Heart left ventricle (tissue), 16 donors: ENCODE results near the gene CERS1. TPM values are rescaled to one million over a fixed set of nuclear protein-coding genes. Genes with fewer than 3 reads are reported as not detected.

Source experiments
- ATAC-seq, 4 donors: fragments of 200-7000 bp; cut with Tn5 transposase; one replicate each; pipeline ENCODE4 v1.9.1; 2020 to 2022; ENCODE audit warnings: moderate library complexity in 4 of 4, mild to moderate bottlenecking in 3 of 4, moderate number of reproducible peaks in 1 of 4
- DNase-seq, 5 donors: peaks; one replicate each; pipeline ENCODE4 v3.0.0-alpha.2; 2020
- H3K27ac ChIP-seq, 12 donors: fragments of 200-600 bp; sonication (generic) in 4 of 12; one replicate each; pipeline versions ENCODE4 v1.5.0 to v1.8.0; 2016 to 2022; ENCODE audit warnings: mild to moderate bottlenecking in 2 of 12
- H3K27me3 ChIP-seq, 9 donors: fragments of 200-600 bp; sonication (generic) in 2 of 9; one replicate each; pipeline versions ENCODE4 v1.5.1 to v1.8.0; 2016 to 2022; ENCODE audit warnings: mild to moderate bottlenecking in 3 of 9
- H3K36me3 ChIP-seq, 9 donors: fragments of 200-600 bp; sonication (generic) in 2 of 9; one replicate each; pipeline versions ENCODE4 v1.5.0 to v1.8.0; 2018 to 2022; ENCODE audit warnings: mild to moderate bottlenecking in 2 of 9
- H3K4me1 ChIP-seq, 12 donors: fragments of 200-600 bp; sonication (generic) in 4 of 12; one replicate each; pipeline versions ENCODE4 v1.5.0 to v1.8.0; 2016 to 2022; ENCODE audit warnings: mild to moderate bottlenecking in 3 of 12
- H3K4me3 ChIP-seq, 12 donors: fragments of 200-600 bp; sonication (generic) in 4 of 12; one replicate each; pipeline versions ENCODE4 v1.5.0 to v1.8.0; 2017 to 2022; ENCODE audit warnings: mild to moderate bottlenecking in 9 of 12, moderate library complexity in 4 of 12
- H3K9me3 ChIP-seq, 12 donors: fragments of 200-600 bp; sonication (generic) in 4 of 12; one replicate each; pipeline versions ENCODE4 v1.5.0 to v1.8.0; 2016 to 2022; ENCODE audit warnings: mild to moderate bottlenecking in 1 of 12
- POLR2A ChIP-seq, 2 donors: fragments of 450-650 bp; IDR thresholded peaks; one replicate each; pipeline ENCODE4 v1.6.1; 2017; ENCODE audit warnings: antibody characterized with exemption in 2 of 2, mild to moderate bottlenecking in 2 of 2, moderate library complexity in 2 of 2
- WGBS, 4 donors: extraction: QIAGEN DNeasy Blood & Tissue Kit in 2 of 4; methylation state at CpG; one replicate each; pipeline versions ENCODE4 v1.1.5 to v1.1.7; 2013 to 2018; 5-methylcytosine and 5-hydroxymethylcytosine counted together
- intact Hi-C, 10 donors: fragments of 100-400 bp; cut with DNase I; formaldehyde crosslinking; loops; one replicate each; pipeline versions ENCODE4 v1.11.1 to v1.14.2; 2022
- polyA plus RNA-seq, 2 donors: library from polyadenylated mRNA; stranded (reverse); fragments of 200-250 nt; gene quantifications; one replicate each; pipeline ENCODE4 v1.2.3, GENCODE V29; 2013
- total RNA-seq, 9 donors: library from RNA; depleted of rRNA in 2 of 9; stranded (reverse); fragments of >200 nt in 2 of 9; fragmentation: NEBNext Ultra II Directional in 3 of 9; extraction: Animal tissue kit (Norgen Biotek cat#: 25700) in 3 of 9; gene quantifications; one replicate each; pipeline versions ENCODE4 v1.1.0 to v1.2.4, GENCODE V29; 2016 to 2023
- TF ChIP-seq, protein P1 (sequence below), 12 donors: fragments of 200-600 bp; sonication (generic) in 4 of 12; IDR thresholded peaks; one replicate each; pipeline versions ENCODE4 v1.5.0 to v1.8.0; 2018 to 2022; ENCODE audit warnings: antibody characterized with exemption in 12 of 12, mild to moderate bottlenecking in 5 of 12
- donor health status: ischemic (EF 13 %, LVEDD 7.1; RV severe dilation, severe dysfunction).
- donor health status: healthy with polysubstance abuse.
- donor health status: DM: no; HTN: yes; CAD: no.
- donor health status: DM: no; HTN: no; CAD: no.
- donor health status: ischemic (EF 25% LVEDD 6.9; RV normal size, moderate dysfunction).
- donor health status: ischemic (EF 25% LVEDD 5.7; RV mildly dilated, moderate dysfunction).
- donor health status: healthy.
- donor health status: DM: yes; HTN: yes; CAD: no.
- donor health status: ischemic (EF 35%, LVEDD 5.7; RV mildly dilated, moderate dysfunction).
- donor health status: nonischemic (EF 11% LVEDD 7.7; RV severe dilation, severe dysfunction).
- donor health status: DM: yes; HTN: yes; CAD: no.
- donor health status: PGD.
- donor health status: ischemic (EF 29% LVEDD 5.4; RV normal size, mild dysfunction).
- donor health status: nonischemic (EF 23%, LVEDD 6.1; RV moderate dilation, normal function).

CERS1 gene
- total and polyA plus RNA-seq, 11 donors = 0.21 to 2.1 (median 0.52) TPM

DNA sequence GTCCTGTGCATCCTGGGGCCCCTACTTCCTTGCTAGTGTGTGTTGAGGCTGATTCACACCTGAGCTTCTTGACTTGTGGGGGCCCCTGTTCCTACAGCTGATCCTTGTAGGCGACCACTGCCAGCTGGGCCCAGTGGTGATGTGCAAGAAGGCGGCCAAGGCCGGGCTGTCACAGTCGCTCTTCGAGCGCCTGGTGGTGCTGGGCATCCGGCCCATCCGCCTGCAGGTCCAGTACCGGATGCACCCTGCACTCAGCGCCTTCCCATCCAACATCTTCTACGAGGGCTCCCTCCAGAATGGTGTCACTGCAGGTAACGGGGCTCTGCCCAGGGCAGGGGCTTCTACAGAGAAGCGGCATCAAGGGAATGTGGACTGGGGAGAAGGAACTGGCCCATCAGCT, 38.7 kb downstream of the CERS1 start:
- 90 to 95% (median 93%) methylated on average over 12 to 13 of the region's 13 CpGs for WGBS, 4 donors
- intact Hi-C loops = no loop called here

DNA sequence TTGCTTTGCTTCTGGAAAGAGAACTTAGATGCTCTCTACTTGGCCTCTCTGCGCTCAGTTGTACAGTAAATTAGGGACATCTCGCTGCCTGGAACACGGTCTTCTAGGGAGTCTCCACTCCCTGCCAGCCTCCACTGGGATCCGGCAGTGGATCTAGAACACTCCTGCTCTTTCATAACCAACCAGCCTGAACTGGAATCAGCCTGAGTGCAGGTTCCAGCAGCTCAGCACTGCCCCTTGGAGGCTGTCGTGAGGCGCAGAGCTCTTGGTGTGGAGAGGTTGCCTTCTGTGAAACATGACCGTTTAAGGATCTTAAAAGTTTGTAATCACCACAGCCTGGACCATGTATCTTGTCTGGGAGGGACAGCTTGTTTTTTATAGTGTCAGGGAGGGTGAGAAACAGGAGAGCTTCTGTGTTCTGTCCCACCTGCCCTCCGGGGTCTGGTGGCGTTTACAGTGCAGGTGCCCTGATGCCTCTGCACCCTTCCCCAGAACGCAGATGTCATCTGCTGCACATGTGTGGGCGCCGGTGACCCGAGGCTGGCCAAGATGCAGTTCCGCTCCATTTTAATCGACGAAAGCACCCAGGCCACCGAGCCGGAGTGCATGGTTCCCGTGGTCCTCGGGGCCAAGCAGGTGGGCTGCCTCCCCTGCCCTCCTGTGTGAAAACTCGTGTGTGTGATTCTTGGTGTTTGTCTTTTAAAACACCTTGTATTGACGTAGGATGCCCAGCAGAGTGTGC, 39.4 kb downstream of the CERS1 start:
- H3K9me3 ChIP-seq = no peaks in the 10 kb centered on the region
- TF ChIP-seq POLR2A (IDR thresholded peaks at IDR 0.05) = no peak
- TF ChIP-seq, protein P1, sequence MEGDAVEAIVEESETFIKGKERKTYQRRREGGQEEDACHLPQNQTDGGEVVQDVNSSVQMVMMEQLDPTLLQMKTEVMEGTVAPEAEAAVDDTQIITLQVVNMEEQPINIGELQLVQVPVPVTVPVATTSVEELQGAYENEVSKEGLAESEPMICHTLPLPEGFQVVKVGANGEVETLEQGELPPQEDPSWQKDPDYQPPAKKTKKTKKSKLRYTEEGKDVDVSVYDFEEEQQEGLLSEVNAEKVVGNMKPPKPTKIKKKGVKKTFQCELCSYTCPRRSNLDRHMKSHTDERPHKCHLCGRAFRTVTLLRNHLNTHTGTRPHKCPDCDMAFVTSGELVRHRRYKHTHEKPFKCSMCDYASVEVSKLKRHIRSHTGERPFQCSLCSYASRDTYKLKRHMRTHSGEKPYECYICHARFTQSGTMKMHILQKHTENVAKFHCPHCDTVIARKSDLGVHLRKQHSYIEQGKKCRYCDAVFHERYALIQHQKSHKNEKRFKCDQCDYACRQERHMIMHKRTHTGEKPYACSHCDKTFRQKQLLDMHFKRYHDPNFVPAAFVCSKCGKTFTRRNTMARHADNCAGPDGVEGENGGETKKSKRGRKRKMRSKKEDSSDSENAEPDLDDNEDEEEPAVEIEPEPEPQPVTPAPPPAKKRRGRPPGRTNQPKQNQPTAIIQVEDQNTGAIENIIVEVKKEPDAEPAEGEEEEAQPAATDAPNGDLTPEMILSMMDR (IDR thresholded peaks at IDR 0.05) = peak in 1 of 12 donors; percentile 18
- 88 to 93% (median 90%) methylated on average over 19 to 22 of the region's 22 CpGs for WGBS, 4 donors
- peak in 1 of 4 donors; percentile 43 for ATAC-seq
- no peak for DNase-seq
- H3K27ac ChIP-seq = no peak overlapping the region
- intact Hi-C loops = no loop called here
- H3K36me3 ChIP-seq = peaks cover 15 to 100% (median 100%) of the 10 kb centered on the region in 9 donors
- no peaks in the 10 kb centered on the region for H3K27me3 ChIP-seq
- peaks cover 0 to 22% (median 7%) of the 10 kb centered on the region in 12 donors for H3K4me1 ChIP-seq
- no peak overlapping the region for H3K4me3 ChIP-seq

More for the DNA sequence above, 38.7 kb downstream of the CERS1 start:
- DNase-seq (no peak), ATAC-seq (no peak)
- H3K27me3 ChIP-seq = no peaks in the 10 kb centered on the region
- TF ChIP-seq POLR2A (IDR thresholded peaks at IDR 0.05) = no peak
- TF ChIP-seq, protein P1 (IDR thresholded peaks at IDR 0.05) = no peak
- no peaks in the 10 kb centered on the region for H3K9me3 ChIP-seq
- no peak overlapping the region for H3K4me3 ChIP-seq
- H3K27ac ChIP-seq = no peak overlapping the region
- H3K36me3 ChIP-seq = peaks cover 18 to 100% (median 100%) of the 10 kb centered on the region in 9 donors
- peaks cover 0 to 22% (median 7%) of the 10 kb centered on the region in 12 donors for H3K4me1 ChIP-seq

DNA sequence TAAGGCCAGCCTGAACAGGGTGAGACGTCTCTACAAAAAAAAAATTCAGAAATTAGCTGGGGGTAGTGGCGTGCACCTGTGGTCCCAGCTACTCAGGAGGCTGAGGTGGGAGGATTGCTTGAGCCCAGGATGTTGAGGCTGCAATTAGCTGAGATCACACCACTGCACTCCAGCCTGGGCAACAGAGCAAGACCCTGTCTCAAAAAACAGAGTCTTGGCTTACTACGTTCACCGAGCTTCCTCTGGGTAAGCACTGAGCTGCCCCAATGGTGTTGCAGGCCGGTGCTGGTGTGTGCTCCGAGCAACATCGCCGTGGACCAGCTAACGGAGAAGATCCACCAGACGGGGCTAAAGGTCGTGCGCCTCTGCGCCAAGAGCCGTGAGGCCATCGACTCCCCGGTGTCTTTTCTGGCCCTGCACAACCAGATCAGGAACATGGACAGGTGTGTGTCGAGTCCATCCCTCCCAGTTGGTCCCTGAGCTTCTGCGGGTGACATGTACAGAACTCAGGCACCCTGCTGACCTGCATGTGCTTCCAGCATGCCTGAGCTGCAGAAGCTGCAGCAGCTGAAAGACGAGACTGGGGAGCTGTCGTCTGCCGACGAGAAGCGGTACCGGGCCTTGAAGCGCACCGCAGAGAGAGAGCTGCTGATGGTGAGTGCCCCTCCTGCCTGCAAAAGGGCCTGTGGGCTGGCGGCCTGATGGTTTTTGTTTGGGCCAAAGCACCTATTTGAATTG, 40.1 kb downstream of the CERS1 start:
- H3K4me3 ChIP-seq = no peak overlapping the region
- intact Hi-C loops = no loop called here
- WGBS, 4 donors = 92 to 94% (median 93%) methylated on average over 15 to 27 of the region's 27 CpGs

More for the DNA sequence above, 40.1 kb downstream of the CERS1 start:
- Histone ChIP-seq H3K27ac (no peak overlapping the region), H3K27me3 (no peaks in the 10 kb centered on the region), H3K9me3 (no peaks in the 10 kb centered on the region), H3K4me1 (peaks cover 0 to 26% (median 9%) of the 10 kb centered on the region in 12 donors), H3K36me3 (peaks cover 10 to 100% (median 99%) of the 10 kb centered on the region in 9 donors)
- DNase-seq = no peak
- ATAC-seq = no peak
- TF ChIP-seq, protein P1 (IDR thresholded peaks at IDR 0.05) = no peak
- no peak for TF ChIP-seq POLR2A (IDR thresholded peaks at IDR 0.05)
